Measurements from ENCODE around the gene CACNA1A. TPM values are rescaled to one million over a fixed set of nuclear protein-coding genes. Genes with fewer than 3 reads are reported as not detected.

CACNA1A gene
- polyA plus RNA-seq, 1 donor (not counting 4 experiments of a cell fraction or from before 2014, with no cell fraction given), result not detected

DNA sequence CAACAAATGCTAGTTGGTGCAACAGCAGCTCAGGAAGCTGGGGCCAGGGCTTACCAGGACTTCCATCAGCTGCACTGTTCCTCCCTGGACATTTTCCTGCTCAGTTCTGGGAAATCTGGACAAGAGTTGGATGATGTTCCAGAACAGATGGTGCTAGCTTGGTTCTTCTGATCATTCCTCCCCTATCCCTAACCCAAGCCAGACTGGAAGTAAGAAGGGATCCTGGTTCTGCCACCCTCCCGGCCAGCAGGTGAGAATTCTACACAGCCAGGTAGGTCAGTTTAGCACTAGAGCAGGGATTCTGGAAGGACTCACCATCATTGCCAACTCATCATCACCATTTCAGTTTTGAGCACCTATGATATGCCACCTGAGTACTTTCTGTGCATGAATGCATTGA, 30.2 kb downstream of the CACNA1A start:
- FAIRE-seq (no peak), DNase-seq (ENCODE audit: low read depth, low spot score) (no peak)
- dilution Hi-C loops (cut with MboI; ENCODE audit: extremely low pct_ligation_motif_present, low sequenced_read_pairs), result no loop called here
- Histone ChIP-seq H3K9me3 (ENCODE audit: control insufficient read depth, low read depth, low read length) (no peaks in the 10 kb centered on the region), H3K4me2 (ENCODE audit: control insufficient read depth, extremely low read depth, insufficient read depth, low read depth, low read length) (no peak overlapping the region), H3K4me1 (ENCODE audit: control insufficient read depth, extremely low read depth, insufficient read depth, low read length) (no peaks in the 10 kb centered on the region), H3K9me1 (ENCODE audit: control insufficient read depth, extremely low read depth, insufficient read depth, low read length) (no peaks in the 10 kb centered on the region), H3K4me3 (ENCODE audit: control insufficient read depth in 2 of 3, extremely low read depth in 1 of 3, insufficient read depth in 2 of 3, low read depth in 1 of 3, low read length in 3 of 3) (no peak overlapping the region), H3K27ac (ENCODE audit: control insufficient read depth, insufficient read depth, low read length) (no peak overlapping the region), H4K20me1 (ENCODE audit: control insufficient read depth, extremely low read depth, insufficient read depth, low read length) (no peaks in the 10 kb centered on the region), H3K27me3 (ENCODE audit: control insufficient read depth, extremely low read depth, insufficient read depth, low read length) (no peaks in the 10 kb centered on the region), H2AFZ (ENCODE audit: control insufficient read depth, low read length) (no peak overlapping the region), H3K36me3 (ENCODE audit: control insufficient read depth in 2 of 2, extremely low read depth in 1 of 2, insufficient read depth in 2 of 2, low read length in 2 of 2) (no peaks in the 10 kb centered on the region), H3K9ac (ENCODE audit: control insufficient read depth, extremely low read depth, insufficient read depth, low read length) (no peak overlapping the region), H3K79me2 (ENCODE audit: control insufficient read depth, insufficient read depth, low read length) (no peaks in the 10 kb centered on the region)
- TF ChIP-seq, protein P1, sequence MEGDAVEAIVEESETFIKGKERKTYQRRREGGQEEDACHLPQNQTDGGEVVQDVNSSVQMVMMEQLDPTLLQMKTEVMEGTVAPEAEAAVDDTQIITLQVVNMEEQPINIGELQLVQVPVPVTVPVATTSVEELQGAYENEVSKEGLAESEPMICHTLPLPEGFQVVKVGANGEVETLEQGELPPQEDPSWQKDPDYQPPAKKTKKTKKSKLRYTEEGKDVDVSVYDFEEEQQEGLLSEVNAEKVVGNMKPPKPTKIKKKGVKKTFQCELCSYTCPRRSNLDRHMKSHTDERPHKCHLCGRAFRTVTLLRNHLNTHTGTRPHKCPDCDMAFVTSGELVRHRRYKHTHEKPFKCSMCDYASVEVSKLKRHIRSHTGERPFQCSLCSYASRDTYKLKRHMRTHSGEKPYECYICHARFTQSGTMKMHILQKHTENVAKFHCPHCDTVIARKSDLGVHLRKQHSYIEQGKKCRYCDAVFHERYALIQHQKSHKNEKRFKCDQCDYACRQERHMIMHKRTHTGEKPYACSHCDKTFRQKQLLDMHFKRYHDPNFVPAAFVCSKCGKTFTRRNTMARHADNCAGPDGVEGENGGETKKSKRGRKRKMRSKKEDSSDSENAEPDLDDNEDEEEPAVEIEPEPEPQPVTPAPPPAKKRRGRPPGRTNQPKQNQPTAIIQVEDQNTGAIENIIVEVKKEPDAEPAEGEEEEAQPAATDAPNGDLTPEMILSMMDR (optimal IDR thresholded peaks at IDR 0.05 in 1 of 3, IDR thresholded peaks at IDR 0.05 in 1 of 3, conservative IDR thresholded peaks at IDR 0.05 in 1 of 3; ENCODE audit: extremely low read depth in 1 of 3, insufficient read depth in 2 of 3, low read length in 3 of 3), result no peak
- TF ChIP-seq EZH2 (IDR thresholded peaks at IDR 0.05; ENCODE audit: low read length), result no peak

DNA sequence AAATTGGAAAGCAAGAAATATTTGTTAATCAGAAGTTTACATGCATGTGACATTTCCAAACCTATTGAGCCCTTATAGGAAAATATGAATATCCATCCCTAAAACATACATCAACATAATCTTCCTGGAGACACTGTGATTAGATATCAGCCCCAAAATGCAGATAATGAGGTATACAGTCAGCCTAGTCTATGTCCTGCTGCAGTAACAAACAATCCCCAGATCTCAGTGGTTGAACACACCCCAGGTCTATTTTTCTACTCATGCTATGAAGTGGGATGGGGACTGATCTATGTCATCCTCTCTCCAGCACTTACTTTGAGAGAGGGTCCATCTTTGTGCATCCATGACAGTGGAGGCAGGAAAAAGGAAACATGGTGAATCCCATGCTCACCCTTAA, 31.2 kb downstream of the CACNA1A start:
- Histone ChIP-seq H3K4me1 (ENCODE audit: control insufficient read depth, extremely low read depth, insufficient read depth, low read length) (no peaks in the 10 kb centered on the region), H3K27ac (ENCODE audit: control insufficient read depth, insufficient read depth, low read length) (no peak overlapping the region), H3K36me3 (ENCODE audit: control insufficient read depth in 2 of 2, extremely low read depth in 1 of 2, insufficient read depth in 2 of 2, low read length in 2 of 2) (no peaks in the 10 kb centered on the region), H3K79me2 (ENCODE audit: control insufficient read depth, insufficient read depth, low read length) (no peaks in the 10 kb centered on the region), H3K9me1 (ENCODE audit: control insufficient read depth, extremely low read depth, insufficient read depth, low read length) (no peaks in the 10 kb centered on the region), H3K4me2 (ENCODE audit: control insufficient read depth, extremely low read depth, insufficient read depth, low read depth, low read length) (no peak overlapping the region), H3K27me3 (ENCODE audit: control insufficient read depth, extremely low read depth, insufficient read depth, low read length) (no peaks in the 10 kb centered on the region), H3K4me3 (ENCODE audit: control insufficient read depth in 2 of 3, extremely low read depth in 1 of 3, insufficient read depth in 2 of 3, low read depth in 1 of 3, low read length in 3 of 3) (no peak overlapping the region), H4K20me1 (ENCODE audit: control insufficient read depth, extremely low read depth, insufficient read depth, low read length) (no peaks in the 10 kb centered on the region), H3K9me3 (ENCODE audit: control insufficient read depth, low read depth, low read length) (no peaks in the 10 kb centered on the region), H2AFZ (ENCODE audit: control insufficient read depth, low read length) (no peak overlapping the region), H3K9ac (ENCODE audit: control insufficient read depth, extremely low read depth, insufficient read depth, low read length) (no peak overlapping the region)
- FAIRE-seq (no peak), DNase-seq (ENCODE audit: low read depth, low spot score) (no peak)
- TF ChIP-seq, protein P1 (optimal IDR thresholded peaks at IDR 0.05 in 1 of 3, IDR thresholded peaks at IDR 0.05 in 1 of 3, conservative IDR thresholded peaks at IDR 0.05 in 1 of 3; ENCODE audit: extremely low read depth in 1 of 3, insufficient read depth in 2 of 3, low read length in 3 of 3), result no peak
- TF ChIP-seq EZH2 (IDR thresholded peaks at IDR 0.05; ENCODE audit: low read length), result no peak
- dilution Hi-C loops (cut with MboI; ENCODE audit: extremely low pct_ligation_motif_present, low sequenced_read_pairs), result no loop called here

Measured in keratinocyte (primary cell).